Measurements from ENCODE around the gene SORCS2.

- TF ChIP-seq GATA2 (IDR thresholded peaks at IDR 0.05; ENCODE audit: low read depth, low read length) (no peak), GATA3 (IDR thresholded peaks at IDR 0.05; ENCODE audit: low read depth, low read length) (no peak)
These were observed 535.4 kb downstream of the SORCS2 start for GRCh38 chr4:7727749-7728148.

Data from SH-SY5Y (cell line).